OCI-LY1 (cell line): ENCODE data around the gene FNIP2.
"Not testable (repeated sequence)": the region's sequence is repeated elsewhere in the genome, so short reads cannot be mapped to it uniquely, and the experiment has no call there.

ENCODE experiments used
- H2AFZ ChIP-seq: fragments of 200-600 bp; sonication (generic), shearing (Covaris generic); 2 replicates; pipeline ENCODE4 v1.6.0; 2014; ENCODE audit warnings: antibody characterized with exemption, mild to moderate bottlenecking, low read length
- H3F3A ChIP-seq: fragments of 200-600 bp; sonication (generic), shearing (Covaris generic); 2 replicates; pipeline ENCODE4 v1.6.0; 2014; ENCODE audit warnings: mild to moderate bottlenecking, antibody characterized with exemption, low read length, moderate library complexity; ENCODE audit not compliant: insufficient read depth
- H3K27ac ChIP-seq: fragments of 200-600 bp; sonication (generic); 2 replicates; pipeline ENCODE4 v1.5.1; 2014; ENCODE audit warnings: low read length, mixed run types, mild to moderate bottlenecking, low read depth; ENCODE audit not compliant: poor library complexity, severe bottlenecking
- H3K27me3 ChIP-seq: fragments of 200-600 bp; sonication (generic); 2 replicates; pipeline ENCODE4 v1.6.0; 2014; ENCODE audit warnings: antibody characterized with exemption, mild to moderate bottlenecking, low read length, moderate library complexity; ENCODE audit not compliant: insufficient read depth
- H3K36me3 ChIP-seq: fragments of 200-600 bp; sonication (generic); 2 replicates; pipeline ENCODE4 v1.6.1; 2014; ENCODE audit warnings: mild to moderate bottlenecking, antibody characterized with exemption, low read length, moderate library complexity, mixed read lengths; ENCODE audit not compliant: insufficient read depth
- H3K4me1 ChIP-seq: fragments of 200-600 bp; sonication (generic); 2 replicates; pipeline ENCODE4 v1.5.1; 2014; ENCODE audit warnings: mild to moderate bottlenecking, low read length, moderate library complexity; ENCODE audit not compliant: insufficient read depth, severe bottlenecking
- H3K4me2 ChIP-seq: fragments of 200-600 bp; sonication (generic), shearing (Covaris generic); 2 replicates; pipeline ENCODE4 v1.6.1; 2014; ENCODE audit warnings: low read length
- H3K4me3 ChIP-seq: fragments of 200-600 bp; sonication (generic); 2 replicates; pipeline ENCODE4 v1.5.1; 2014; ENCODE audit warnings: low read length, low read depth, mild to moderate bottlenecking, mixed read lengths; ENCODE audit not compliant: poor library complexity, severe bottlenecking
- H3K79me2 ChIP-seq: fragments of 200-600 bp; shearing (Covaris generic); 2 replicates; pipeline ENCODE4 v1.6.1; 2016; ENCODE audit warnings: mixed run types, low read length, mixed read lengths; ENCODE audit not compliant: insufficient read depth
- H3K9ac ChIP-seq: fragments of 200-600 bp; sonication (generic), shearing (Covaris generic); 2 replicates; pipeline ENCODE4 v1.6.1; 2014; ENCODE audit warnings: mild to moderate bottlenecking, low read length, mixed read lengths
- H3K9me2 ChIP-seq: fragments of 200-600 bp; sonication (generic), shearing (Covaris generic); 2 replicates; pipeline ENCODE4 v1.6.1; 2014; ENCODE audit warnings: low read depth, mild to moderate bottlenecking, low read length, mixed read lengths
- H3K9me3 ChIP-seq: fragments of 200-600 bp; shearing (Covaris generic); 2 replicates; pipeline ENCODE4 v1.6.1; 2014; ENCODE audit warnings: low read length, mixed read lengths
- H4K20me1 ChIP-seq: fragments of 200-600 bp; sonication (generic), shearing (Covaris generic); 2 replicates; pipeline ENCODE4 v1.6.0; 2016; ENCODE audit warnings: mild to moderate bottlenecking, low read length; ENCODE audit not compliant: insufficient read depth
- EZH2 ChIP-seq: fragments of 200-600 bp; sonication (generic), shearing (Covaris generic); IDR thresholded peaks from 2 replicates; pipeline ENCODE4 v1.8.0; 2017; ENCODE audit warnings: borderline replicate concordance, mixed run types, mild to moderate bottlenecking, antibody characterized with exemption, low read length, moderate library complexity, mixed read lengths
- TF ChIP-seq, protein P1 (sequence below): fragments of 200-600 bp; sonication (generic), shearing (Covaris generic); IDR thresholded peaks from 2 replicates; pipeline ENCODE4 v1.5.1; 2017; ENCODE audit warnings: mild to moderate bottlenecking, antibody characterized with exemption, low read length, moderate library complexity, mixed read lengths

The FNIP2 gene

DNA sequence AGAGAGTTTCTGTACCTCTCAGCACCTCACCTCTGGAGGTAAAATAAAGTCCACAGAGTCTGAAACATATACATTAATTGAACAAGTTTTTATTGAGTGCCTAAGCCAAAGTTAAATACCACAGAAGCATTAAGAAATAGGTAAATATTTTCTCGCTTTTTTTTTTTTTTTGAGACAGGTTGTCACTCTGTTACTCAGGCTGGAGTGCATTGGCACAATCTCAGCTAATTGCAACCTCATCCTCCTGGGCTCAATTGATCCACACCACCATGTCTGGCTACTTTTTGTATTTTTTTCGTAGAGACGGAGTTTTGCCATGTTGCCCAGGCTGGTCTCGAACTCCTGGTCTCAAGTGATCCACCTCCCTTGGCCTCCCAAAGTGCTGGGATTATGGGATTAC, 10.1 kb upstream of the FNIP2 start:
- TF ChIP-seq, protein P1, sequence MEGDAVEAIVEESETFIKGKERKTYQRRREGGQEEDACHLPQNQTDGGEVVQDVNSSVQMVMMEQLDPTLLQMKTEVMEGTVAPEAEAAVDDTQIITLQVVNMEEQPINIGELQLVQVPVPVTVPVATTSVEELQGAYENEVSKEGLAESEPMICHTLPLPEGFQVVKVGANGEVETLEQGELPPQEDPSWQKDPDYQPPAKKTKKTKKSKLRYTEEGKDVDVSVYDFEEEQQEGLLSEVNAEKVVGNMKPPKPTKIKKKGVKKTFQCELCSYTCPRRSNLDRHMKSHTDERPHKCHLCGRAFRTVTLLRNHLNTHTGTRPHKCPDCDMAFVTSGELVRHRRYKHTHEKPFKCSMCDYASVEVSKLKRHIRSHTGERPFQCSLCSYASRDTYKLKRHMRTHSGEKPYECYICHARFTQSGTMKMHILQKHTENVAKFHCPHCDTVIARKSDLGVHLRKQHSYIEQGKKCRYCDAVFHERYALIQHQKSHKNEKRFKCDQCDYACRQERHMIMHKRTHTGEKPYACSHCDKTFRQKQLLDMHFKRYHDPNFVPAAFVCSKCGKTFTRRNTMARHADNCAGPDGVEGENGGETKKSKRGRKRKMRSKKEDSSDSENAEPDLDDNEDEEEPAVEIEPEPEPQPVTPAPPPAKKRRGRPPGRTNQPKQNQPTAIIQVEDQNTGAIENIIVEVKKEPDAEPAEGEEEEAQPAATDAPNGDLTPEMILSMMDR: no peak
- Histone ChIP-seq H3K9ac (no peak overlapping the region), H3K27me3 (peaks cover 2% of the 10 kb centered on the region; the same call in 1 of the 2 replicates), H3K36me3 (no peaks in the 10 kb centered on the region), H3K4me1 (no peaks in the 10 kb centered on the region), H3F3A (no peaks in the 10 kb centered on the region), H3K27ac (no peak overlapping the region), H3K9me2 (no peaks in the 10 kb centered on the region), H2AFZ (no peak overlapping the region), H3K79me2 (no peaks in the 10 kb centered on the region), H4K20me1 (no peaks in the 10 kb centered on the region), H3K9me3 (no peaks in the 10 kb centered on the region), H3K4me3 (no peak overlapping the region), H3K4me2 (no peak overlapping the region)

DNA sequence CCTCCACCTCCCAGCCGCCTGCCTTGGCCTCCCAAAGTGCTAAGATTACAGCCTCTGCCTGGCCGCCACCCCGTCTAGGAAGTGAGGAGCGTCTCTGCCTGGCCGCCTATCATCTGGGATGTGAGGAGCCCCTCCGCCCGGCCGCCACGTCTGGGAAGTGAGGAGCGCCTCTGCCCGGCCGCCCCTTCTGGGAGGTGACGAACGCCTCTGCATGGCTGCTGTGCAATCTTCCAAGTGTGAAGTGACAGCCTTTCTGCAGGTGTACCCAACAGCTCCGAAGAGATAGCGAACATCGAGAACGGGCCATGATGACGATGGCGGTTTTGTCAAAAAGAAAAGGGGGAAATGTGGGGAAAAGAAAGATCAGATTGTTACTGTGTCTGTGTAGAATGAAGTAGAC, 9.3 kb upstream of the FNIP2 start:
- not testable (repeated sequence) for H3K27me3 ChIP-seq, H3K4me1 ChIP-seq, H3K27ac ChIP-seq, H4K20me1 ChIP-seq, H3K9me2 ChIP-seq, H3K4me3 ChIP-seq, H3F3A ChIP-seq, H2AFZ ChIP-seq, H3K4me2 ChIP-seq, H3K9ac ChIP-seq, H3K36me3 ChIP-seq, H3K79me2 ChIP-seq, H3K9me3 ChIP-seq

DNA sequence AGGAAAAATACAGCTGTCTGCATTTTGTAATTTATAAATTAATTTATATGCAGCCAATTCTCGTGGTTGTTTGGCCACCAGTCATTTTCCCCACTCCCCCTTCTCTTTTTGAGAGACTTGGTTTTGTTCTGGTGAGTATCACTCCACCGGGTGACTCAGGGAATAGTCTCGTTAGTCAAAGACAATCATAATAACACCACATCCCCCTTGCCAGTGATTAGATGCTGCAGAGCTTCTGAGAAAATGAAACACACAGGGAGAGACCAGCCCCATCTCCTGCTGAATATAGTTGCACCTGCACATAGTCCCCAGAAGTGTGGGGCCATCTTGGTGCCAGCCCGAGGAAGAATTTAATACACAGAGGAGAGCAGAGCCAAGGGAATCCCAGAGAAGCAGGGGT, 8.0 kb upstream of the FNIP2 start:
- TF ChIP-seq, protein P1: no peak
- TF ChIP-seq EZH2: no peak
- Histone ChIP-seq H3K9ac (no peak overlapping the region), H3K9me3 (no peaks in the 10 kb centered on the region), H3K27ac (no peak overlapping the region), H3K4me1 (no peaks in the 10 kb centered on the region), H4K20me1 (no peaks in the 10 kb centered on the region), H3K36me3 (no peaks in the 10 kb centered on the region), H3K4me3 (no peak overlapping the region), H3K9me2 (no peaks in the 10 kb centered on the region), H3K79me2 (no peaks in the 10 kb centered on the region), H2AFZ (no peak overlapping the region), H3K4me2 (no peak overlapping the region), H3K27me3 (peaks cover 2% of the 10 kb centered on the region; the same call in 1 of the 2 replicates), H3F3A (no peaks in the 10 kb centered on the region)

DNA sequence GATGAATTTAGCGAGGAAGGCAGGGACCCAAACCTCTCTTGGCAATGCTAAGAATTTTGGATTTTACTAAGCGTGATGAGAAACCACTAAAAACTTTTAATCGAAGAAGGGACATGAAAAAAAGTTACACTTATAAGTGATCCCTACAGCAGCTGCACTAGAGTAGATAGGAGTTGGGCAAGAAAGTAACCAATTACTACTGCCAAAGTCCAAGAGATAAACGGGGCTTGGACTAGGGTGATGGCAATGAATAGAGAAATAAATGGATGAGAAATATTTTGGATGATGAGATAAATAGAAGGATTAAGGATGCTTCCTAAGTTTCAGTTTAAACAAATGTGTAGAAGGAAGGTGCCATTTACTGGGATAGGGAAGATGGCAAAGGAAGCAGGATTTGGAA, 6.3 kb upstream of the FNIP2 start:
- Histone ChIP-seq H4K20me1 (no peaks in the 10 kb centered on the region), H3K4me2 (no peak overlapping the region), H3K27me3 (peaks cover 2% of the 10 kb centered on the region; the same call in 1 of the 2 replicates), H3K9ac (no peak overlapping the region), H3F3A (no peaks in the 10 kb centered on the region), H3K36me3 (no peaks in the 10 kb centered on the region), H2AFZ (no peak overlapping the region), H3K79me2 (no peaks in the 10 kb centered on the region), H3K4me3 (no peak overlapping the region), H3K4me1 (no peaks in the 10 kb centered on the region), H3K27ac (no peak overlapping the region), H3K9me3 (no peaks in the 10 kb centered on the region), H3K9me2 (no peaks in the 10 kb centered on the region)
- TF ChIP-seq, protein P1: no peak
- no peak for TF ChIP-seq EZH2
